Measurements from ENCODE around the gene SMPD3.

GRCh38 chr16:68400924-68401460, 47.3 kb downstream of the SMPD3 start:
- TF ChIP-seq CTCF (IDR thresholded peaks at IDR 0.05 in 2 of 3, conservative IDR thresholded peaks at IDR 0.05 in 1 of 3; ENCODE audit: borderline replicate concordance in 1 of 3, insufficient read depth in 1 of 3, low read depth in 2 of 3, low read length in 2 of 3) (no peak), ZFX (IDR thresholded peaks at IDR 0.05) (no peak), EZH2 (IDR thresholded peaks at IDR 0.05) (no peak), REST (IDR thresholded peaks at IDR 0.05; ENCODE audit: low read depth) (no peak), CBX3 (IDR thresholded peaks at IDR 0.05; ENCODE audit: low read depth) (no peak)

Data from HCT116 (cell line).